B cell (primary cell): ENCODE results near the gene UBE2M. TPM values are rescaled to one million over a fixed set of nuclear protein-coding genes. Genes with fewer than 3 reads are reported as not detected.

ENCODE experiments used
- ATAC-seq: fragments of 200-7000 bp; cut with Tn5 transposase; one replicate; pipeline ENCODE4 v1.10.0; 2021; ENCODE audit warnings: low read depth, mild to moderate bottlenecking, moderate number of reproducible peaks, moderate library complexity
- CTCF ChIA-PET: fragments of 350-600 bp; sonication (Branson Sonifier 250); formaldehyde crosslinking; loops from one replicate; lab custom pipeline; 2021; ENCODE audit warnings: antibody characterized with exemption, inconsistent platforms; lab: Charles Lee
- POLR2A ChIA-PET: fragments of 350-600 bp; sonication (Branson Sonifier 250); formaldehyde crosslinking; loops from one replicate; lab custom pipeline; 2021; ENCODE audit warnings: antibody characterized with exemption; lab: Charles Lee
- DNase-seq: peaks from one replicate; pipeline ENCODE4 v3.0.0; 2013
- H2AFZ ChIP-seq: 2 replicates; pipeline ENCODE4 v1.6.1; 2012; ENCODE audit warnings: mild to moderate bottlenecking, low read depth, low read length; ENCODE audit not compliant: insufficient read depth, poor library complexity, severe bottlenecking
- H3K27ac ChIP-seq, 2 donors: 1 replicate in 1 of 2; 2 replicates in 1 of 2; pipeline ENCODE4 v1.5.1; 2012 to 2013; ENCODE audit warnings: low read length in 2 of 2, mild to moderate bottlenecking in 2 of 2, moderate library complexity in 1 of 2
- H3K27me3 ChIP-seq, 4 experiments: fragments of 200-600 bp in 1 of 4; sonication (generic) in 1 of 4; replicated peaks in 1 of 4; 1 replicate in 2 of 4; 2 replicates in 2 of 4; pipeline versions ENCODE4 v1.6.1 to v1.7.0; 2013 to 2016; ENCODE audit warnings: low read length in 3 of 4, mild to moderate bottlenecking in 2 of 4, mixed read lengths in 1 of 4, moderate library complexity in 1 of 4; ENCODE audit not compliant: insufficient read depth in 4 of 4, control insufficient read depth in 3 of 4; ENCODE audit errors: control extremely low read depth in 1 of 4
- H3K36me3 ChIP-seq, 2 experiments: replicated peaks in 1 of 2; 1 replicate in 1 of 2; 2 replicates in 1 of 2; pipeline versions ENCODE4 v1.6.1 to v1.7.1; 2013; ENCODE audit warnings: low read length in 1 of 2; ENCODE audit not compliant: insufficient read depth in 2 of 2, control insufficient read depth in 1 of 2; ENCODE audit errors: control extremely low read depth in 1 of 2, extremely low read depth in 1 of 2
- H3K4me1 ChIP-seq, 2 donors: fragments of 200-600 bp in 1 of 2; sonication (generic) in 1 of 2; 1 replicate in 1 of 2; 2 replicates in 1 of 2; pipeline versions ENCODE4 v1.5.1 to v1.6.1; 2013 to 2017; ENCODE audit warnings: low read length in 2 of 2; ENCODE audit not compliant: control insufficient read depth in 2 of 2, insufficient read depth in 2 of 2
- H3K4me2 ChIP-seq: replicated peaks from 2 replicates; pipeline ENCODE3; 2012; ENCODE audit warnings: mild to moderate bottlenecking, low read depth, low read length; ENCODE audit not compliant: poor library complexity, severe bottlenecking
- H3K4me3 ChIP-seq, 5 experiments: fragments of 200-600 bp in 1 of 5; sonication (generic) in 1 of 5; 1 replicate in 3 of 5; 2 replicates in 2 of 5; pipeline versions ENCODE4 v1.5.1 to v1.7.0; 2011 to 2016; ENCODE audit warnings: low read length in 4 of 5, mild to moderate bottlenecking in 4 of 5, low read depth in 2 of 5, control low read depth in 1 of 5, moderate library complexity in 1 of 5; ENCODE audit not compliant: insufficient read depth in 1 of 5; ENCODE audit errors: control extremely low read depth in 1 of 5, extremely low read depth in 1 of 5
- H3K79me2 ChIP-seq: fragments of 200-600 bp; sonication (generic); one replicate; pipeline ENCODE4 v1.6.0; 2016; ENCODE audit warnings: low read length; ENCODE audit not compliant: control insufficient read depth, insufficient read depth
- H3K9ac ChIP-seq: fragments of 200-600 bp; sonication (generic); 2 replicates; pipeline ENCODE4 v1.6.1; 2017; ENCODE audit warnings: mild to moderate bottlenecking, low read length, moderate library complexity
- H3K9me3 ChIP-seq, 3 donors: one replicate each; pipeline versions ENCODE4 v1.6.1 to v1.7.1; 2013; ENCODE audit warnings: low read length in 2 of 3; ENCODE audit not compliant: control insufficient read depth in 2 of 3, insufficient read depth in 1 of 3; ENCODE audit errors: control extremely low read depth in 1 of 3
- H4K20me1 ChIP-seq: 2 replicates; pipeline ENCODE4 v1.6.0; 2012; ENCODE audit warnings: mild to moderate bottlenecking, low read length; ENCODE audit not compliant: insufficient read depth, control insufficient read depth, poor library complexity, severe bottlenecking
- H3K27ac Mint-ChIP-seq: one replicate; pipeline ENCODE4 v1.8.0; 2021; ENCODE audit warnings: mixed read lengths
- H3K27me3 Mint-ChIP-seq: one replicate; pipeline ENCODE4 v1.8.0; 2021; ENCODE audit warnings: mixed read lengths
- H3K4me1 Mint-ChIP-seq: one replicate; pipeline ENCODE4 v1.8.0; 2021; ENCODE audit warnings: mixed read lengths
- H3K4me3 Mint-ChIP-seq: one replicate; pipeline ENCODE4 v1.8.0; 2021; ENCODE audit warnings: mixed read lengths
- H3K9me3 Mint-ChIP-seq: one replicate; pipeline ENCODE4 v1.8.0; 2022; ENCODE audit warnings: mixed read lengths; ENCODE audit not compliant: insufficient read depth
- CTCF ChIP-seq: fragments of 200-600 bp; IDR thresholded peaks from one replicate; pipeline ENCODE4 v1.8.0; 2022; ENCODE audit warnings: antibody characterized with exemption, mild to moderate bottlenecking
- EZH2 ChIP-seq: IDR thresholded peaks from 2 replicates; pipeline ENCODE4 v1.6.1; 2012; ENCODE audit warnings: borderline replicate concordance, low read depth, mild to moderate bottlenecking, moderate library complexity, low read length; ENCODE audit not compliant: insufficient read depth, poor library complexity, severe bottlenecking
- WGBS: methylation state at CpG from one replicate; pipeline ENCODE4 v1.1.5; 2013; ENCODE audit warnings: missing lambda C conversion rate; ENCODE audit not compliant: insufficient coverage; 5-methylcytosine and 5-hydroxymethylcytosine counted together
- intact Hi-C: fragments of 100-400 bp; cut with micrococcal nuclease; formaldehyde crosslinking; loops from one replicate; pipeline ENCODE4 v1.10.0; 2022
- polyA plus RNA-seq: library from polyadenylated mRNA; depleted of rRNA; stranded (reverse); fragments of >200 nt; gene quantifications from 2 replicates; pipeline ENCODE4 v1.2.3, GENCODE V29; 2012
- total RNA-seq, 2 donors: library from RNA; stranded (reverse); fragments of 120-200 nt in 1 of 2; gene quantifications; 1 replicate in 1 of 2; 2 replicates in 1 of 2; pipeline versions ENCODE4 v1.2.3 to v1.2.4, GENCODE V29; 2013 to 2022

UBE2M gene
- total and polyA plus RNA-seq, 2 donors (not counting 1 experiment from before 2014, with no cell fraction given), result 62.5 to 66.1 TPM

- H3K9me3 ChIP-seq, result peaks cover 0 to 7% (median 0%) of the 10 kb centered on the region in 3 donors
- no peak overlapping the region for H3K4me3 Mint-ChIP-seq
- H3K9me3 Mint-ChIP-seq, result no peaks in the 10 kb centered on the region
- H3K27me3 Mint-ChIP-seq, result no peaks in the 10 kb centered on the region
- no peak for TF ChIP-seq CTCF
- ChIA-PET CTCF (interaction anchor here (3.0 kb wide), 1 partner anchor 8 kb away, joined by 10 read pairs; no protein-coding TSS in a partner anchor), POLR2A (interaction anchor here (1.0 kb wide), 1 partner anchor 26 kb away, joined by 3 read pairs; the partner anchor contains the start of gene TRIM28)
- DNase-seq (no peak), ATAC-seq (no peak)
- peaks cover 22 to 29% of the 10 kb centered on the region in 2 donors for H3K4me1 ChIP-seq
- H3K79me2 ChIP-seq, result peaks cover 15% of the 10 kb centered on the region
- H3K27ac ChIP-seq, result no peak overlapping the region
- intact Hi-C loops, result no loop called here
- H2AFZ ChIP-seq, result no peak overlapping the region
- no peaks in the 10 kb centered on the region for H3K27me3 ChIP-seq
- H3K27ac Mint-ChIP-seq, result no peak overlapping the region
- peaks cover 26% of the 10 kb centered on the region for H3K4me1 Mint-ChIP-seq
- peaks cover 0 to 16% of the 10 kb centered on the region in 2 experiments for H3K36me3 ChIP-seq
- WGBS, result 83% methylated on average over 6 of the region's 8 CpGs
- H3K9ac ChIP-seq, result no peak overlapping the region
- H3K4me3 ChIP-seq, result no peak overlapping the region
- no peaks in the 10 kb centered on the region for H4K20me1 ChIP-seq
- H3K4me2 ChIP-seq, result no peak overlapping the region
Measured at GRCh38 chr19:58569943-58570670, 11.7 kb upstream of the UBE2M start.

DNA sequence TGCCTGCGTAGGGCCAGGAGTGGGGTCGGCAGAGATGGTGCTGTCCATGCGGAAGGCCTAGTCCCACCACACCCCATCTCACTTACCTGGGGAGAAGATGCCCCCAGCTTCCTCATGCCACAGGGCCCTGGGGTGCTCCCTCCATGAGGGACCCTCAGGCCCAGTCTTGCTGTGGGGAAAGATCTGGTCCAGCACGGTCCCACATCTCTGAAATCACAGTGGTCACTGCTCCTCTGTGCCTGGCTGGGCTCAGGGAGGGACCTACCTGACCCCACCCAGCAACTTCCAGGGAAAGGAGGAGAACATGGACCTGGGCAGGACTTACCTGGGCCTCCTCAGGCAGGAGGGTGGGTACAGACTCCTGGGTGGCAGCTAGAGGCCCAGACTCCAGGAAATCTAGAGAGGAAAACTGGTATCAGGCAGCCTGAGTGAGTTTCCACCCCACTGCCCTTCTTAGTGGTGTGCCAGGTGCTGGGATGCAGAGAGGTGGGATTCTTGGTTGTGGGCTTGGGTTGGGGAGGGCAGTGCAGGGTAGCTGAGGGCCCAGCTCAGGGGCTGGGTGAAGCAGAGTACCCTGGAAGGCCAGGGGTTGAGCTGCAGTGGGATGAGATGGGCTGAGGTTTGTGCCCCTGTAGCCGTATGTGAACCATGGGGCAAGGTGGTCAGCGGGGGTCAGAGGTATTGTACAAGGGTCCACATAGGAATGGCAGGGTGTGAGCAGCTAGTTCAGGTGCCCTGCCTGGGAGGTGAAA lies 11.0 kb upstream of the UBE2M start:
- Histone ChIP-seq H3K4me3 (no peak overlapping the region), H3K9ac (no peak overlapping the region), H2AFZ (no peak overlapping the region), H3K4me1 (peaks cover 18 to 24% of the 10 kb centered on the region in 2 donors), H4K20me1 (no peaks in the 10 kb centered on the region), H3K27me3 (no peaks in the 10 kb centered on the region), H3K79me2 (peaks cover 15% of the 10 kb centered on the region), H3K9me3 (peaks cover 0 to 7% (median 0%) of the 10 kb centered on the region in 3 donors), H3K36me3 (peaks cover 0 to 16% of the 10 kb centered on the region in 2 experiments), H3K4me2 (no peak overlapping the region), H3K27ac (no peak overlapping the region)
- ChIA-PET POLR2A (interaction anchor here (1.0 kb wide), 1 partner anchor 25 kb away, joined by 3 read pairs; the partner anchor contains the start of gene TRIM28), CTCF (no interaction called here)
- H3K9me3 Mint-ChIP-seq, result no peaks in the 10 kb centered on the region
- peaks cover 26% of the 10 kb centered on the region for H3K4me1 Mint-ChIP-seq
- H3K4me3 Mint-ChIP-seq, result no peak overlapping the region
- TF ChIP-seq EZH2, result no peak
- no peak for TF ChIP-seq CTCF
- intact Hi-C loops, result no loop called here
- no peak for ATAC-seq
- H3K27ac Mint-ChIP-seq, result no peak overlapping the region
- 100% methylated on average over 4 of the region's 6 CpGs for WGBS
- DNase-seq, result no peak
- no peaks in the 10 kb centered on the region for H3K27me3 Mint-ChIP-seq
